ENCODE results near the gene RBFOX2. TPM values are rescaled to one million over a fixed set of nuclear protein-coding genes. Genes with fewer than 3 reads are reported as not detected.

RBFOX2 gene
- total RNA-seq, 1 experiment from 2014 or later, result 24.2 TPM

DNA sequence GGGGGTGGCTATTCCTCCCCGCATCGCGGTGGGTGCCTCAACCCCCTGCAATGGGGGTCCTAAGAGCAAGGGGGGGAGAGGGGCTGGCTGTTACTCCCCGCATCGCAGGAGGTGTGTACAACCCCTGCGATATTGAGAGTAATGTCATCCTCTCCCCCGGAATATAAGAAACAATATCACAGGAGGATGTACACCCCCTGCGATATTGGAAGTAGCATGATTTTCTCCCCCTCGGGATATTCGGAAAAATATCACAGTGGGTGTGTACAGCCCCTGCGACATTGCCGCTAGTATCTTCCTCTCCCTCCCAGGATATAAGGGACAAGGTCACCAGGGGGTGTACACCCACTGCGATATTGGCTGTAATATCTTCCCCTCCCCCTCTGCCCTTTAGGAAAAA, 333.4 kb downstream of the RBFOX2 start:
- Histone ChIP-seq H3K36me3 (ENCODE audit: insufficient read depth, low read length) (no peaks in the 10 kb centered on the region), H3K27me3 (ENCODE audit: low read length) (no peaks in the 10 kb centered on the region), H3K4me1 (ENCODE audit: low read length) (no peaks in the 10 kb centered on the region), H3K9me2 (replicated peaks; ENCODE audit: insufficient read depth, low read length) (no peaks in the 10 kb centered on the region), H2AFZ (ENCODE audit: low read length) (no peak overlapping the region), H3K9ac (ENCODE audit: low read length) (no peak overlapping the region), H3K4me3 (ENCODE audit: low read length) (no peak overlapping the region), H4K20me1 (ENCODE audit: insufficient read depth, low read depth, low read length) (no peaks in the 10 kb centered on the region), H3K9me3 (ENCODE audit: low read length) (no peaks in the 10 kb centered on the region), H3K4me2 (ENCODE audit: low read depth, low read length, poor library complexity, severe bottlenecking) (no peak overlapping the region), H3K27ac (ENCODE audit: low read length) (no peak overlapping the region), H3K79me2 (ENCODE audit: low read length) (no peaks in the 10 kb centered on the region)
- no peak for DNase-seq

DNA sequence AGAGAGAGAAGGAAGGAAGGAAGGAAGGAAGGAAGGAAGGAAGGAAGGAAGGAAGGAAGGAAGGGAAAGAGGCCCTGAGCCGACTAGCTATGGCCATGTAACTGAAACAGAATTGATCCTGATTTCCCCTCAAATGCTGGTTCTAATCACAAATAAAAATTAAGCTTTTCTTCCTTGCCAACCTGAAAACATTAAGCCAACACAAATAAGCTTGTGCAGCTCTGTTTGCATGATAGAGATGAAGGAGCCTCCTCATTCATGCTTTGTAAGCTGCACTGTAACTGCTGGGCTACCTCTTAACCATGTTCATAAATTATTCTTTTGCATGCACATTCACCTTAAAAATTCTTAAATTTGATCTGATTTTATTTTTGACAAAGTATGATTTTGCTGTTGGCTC, 338.6 kb downstream of the RBFOX2 start:
- H3K4me2 ChIP-seq (ENCODE audit: low read depth, low read length, poor library complexity, severe bottlenecking), result no peak overlapping the region
- DNase-seq, result no peak
- no peak overlapping the region for H3K9ac ChIP-seq (ENCODE audit: low read length)
- no peaks in the 10 kb centered on the region for H3K36me3 ChIP-seq (ENCODE audit: insufficient read depth, low read length)
- H3K79me2 ChIP-seq (ENCODE audit: low read length), result no peaks in the 10 kb centered on the region
- H3K9me3 ChIP-seq (ENCODE audit: low read length), result no peaks in the 10 kb centered on the region
- no peaks in the 10 kb centered on the region for H3K9me2 ChIP-seq (replicated peaks; ENCODE audit: insufficient read depth, low read length)
- H3K27ac ChIP-seq (ENCODE audit: low read length), result no peak overlapping the region
- H2AFZ ChIP-seq (ENCODE audit: low read length), result no peak overlapping the region
- H3K4me3 ChIP-seq (ENCODE audit: low read length), result no peak overlapping the region
- no peaks in the 10 kb centered on the region for H4K20me1 ChIP-seq (ENCODE audit: insufficient read depth, low read depth, low read length)
- H3K27me3 ChIP-seq (ENCODE audit: low read length), result no peaks in the 10 kb centered on the region
- no peaks in the 10 kb centered on the region for H3K4me1 ChIP-seq (ENCODE audit: low read length)

DNA sequence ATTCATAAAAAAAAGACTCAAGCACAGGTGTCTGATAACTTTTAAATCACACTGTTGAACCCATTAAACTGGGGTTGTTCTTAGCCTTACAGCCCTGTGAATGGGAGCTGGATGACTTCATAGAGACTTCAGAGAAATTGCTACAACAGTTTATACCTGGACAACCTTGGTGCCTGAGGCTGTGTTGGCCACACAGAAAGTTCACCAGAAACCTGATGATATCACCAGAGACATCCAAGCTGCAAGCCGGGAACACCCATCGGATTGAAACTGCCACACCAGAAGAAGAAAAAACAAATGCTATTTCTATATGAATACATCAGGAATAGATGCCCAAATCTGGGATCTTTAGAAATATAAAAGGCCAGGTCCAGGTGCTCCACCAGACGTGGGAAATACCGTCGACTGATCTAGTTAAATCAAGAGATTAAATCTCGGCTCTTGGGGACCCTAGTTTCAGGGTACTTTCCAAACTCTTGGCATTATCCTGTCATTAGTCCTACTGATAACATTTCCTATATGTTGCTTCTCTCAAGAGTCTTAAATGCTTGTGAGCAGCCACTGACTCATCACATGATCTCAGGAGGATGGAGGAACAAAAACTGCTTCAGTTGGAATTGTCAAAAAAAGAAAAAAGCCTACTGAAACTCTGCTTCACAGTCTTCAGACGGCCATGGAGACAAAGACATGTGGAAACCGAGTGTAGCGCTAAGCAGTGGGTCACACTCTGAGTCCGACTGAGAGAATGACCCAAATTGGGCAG, 339.5 kb downstream of the RBFOX2 start:
- no peak overlapping the region for H3K9ac ChIP-seq (ENCODE audit: low read length)
- no peaks in the 10 kb centered on the region for H3K4me1 ChIP-seq (ENCODE audit: low read length)
- no peaks in the 10 kb centered on the region for H3K79me2 ChIP-seq (ENCODE audit: low read length)
- no peaks in the 10 kb centered on the region for H4K20me1 ChIP-seq (ENCODE audit: insufficient read depth, low read depth, low read length)
- H3K27ac ChIP-seq (ENCODE audit: low read length), result no peak overlapping the region
- no peak overlapping the region for H3K4me3 ChIP-seq (ENCODE audit: low read length)
- no peaks in the 10 kb centered on the region for H3K27me3 ChIP-seq (ENCODE audit: low read length)
- H2AFZ ChIP-seq (ENCODE audit: low read length), result no peak overlapping the region
- no peaks in the 10 kb centered on the region for H3K36me3 ChIP-seq (ENCODE audit: insufficient read depth, low read length)
- no peaks in the 10 kb centered on the region for H3K9me3 ChIP-seq (ENCODE audit: low read length)
- H3K4me2 ChIP-seq (ENCODE audit: low read depth, low read length, poor library complexity, severe bottlenecking), result no peak overlapping the region
- H3K9me2 ChIP-seq (replicated peaks; ENCODE audit: insufficient read depth, low read length), result no peaks in the 10 kb centered on the region
- no peak for DNase-seq

Other genes with a start within 250 kb of the RBFOX2 start
- 0.60 and 1.7 TPM in 2 replicates for gene APOL3, start 131.9 kb upstream of the RBFOX2 start, total RNA-seq (2014; rRNA removed; shearing (Covaris generic); ENCODE audit: low replicate concordance)
- not detected in 2 replicates for gene APOL4, start 173.0 kb upstream of the RBFOX2 start, total RNA-seq (2014; rRNA removed; shearing (Covaris generic); ENCODE audit: low replicate concordance)
- gene APOL2, start 210.7 kb upstream of the RBFOX2 start, total RNA-seq (2014; rRNA removed; shearing (Covaris generic); ENCODE audit: low replicate concordance), result 11.3 and 15.9 TPM in 2 replicates
- 0.14 TPM in 1 of 2 replicates, not detected in the other for gene APOL1, start 224.3 kb upstream of the RBFOX2 start, total RNA-seq (2014; rRNA removed; shearing (Covaris generic); ENCODE audit: low replicate concordance)

Measured in Karpas-422 (cell line).